Bronchial smooth muscle cell (primary cell): ENCODE data around the gene C16orf86. TPM values are rescaled to one million over a fixed set of nuclear protein-coding genes. Genes with fewer than 3 reads are reported as not detected.

Experiments
- total RNA-seq: library from RNA; depleted of rRNA; stranded (reverse); fragments of >200 nt; gene quantifications from 2 replicates; pipeline ENCODE4 v1.2.1, GENCODE V29; 2014

The C16orf86 gene, protein sequence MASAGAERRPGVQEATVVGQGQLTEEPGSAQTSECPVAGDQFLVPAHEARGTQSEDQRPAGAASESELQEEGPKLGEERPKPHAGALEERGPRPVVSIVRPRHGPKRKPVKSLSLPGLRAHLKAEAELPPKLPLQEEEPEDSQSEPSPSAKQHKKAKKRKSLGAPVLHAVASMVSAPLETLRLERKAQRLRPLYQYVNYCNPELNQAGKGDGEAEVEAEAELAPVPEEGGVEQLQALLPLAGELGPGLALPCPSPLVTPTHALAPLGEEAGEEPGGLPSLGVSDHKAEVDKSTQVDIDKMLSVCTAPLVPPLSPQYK
- total RNA-seq: 3.3 and 3.9 TPM in 2 replicates

DNA sequence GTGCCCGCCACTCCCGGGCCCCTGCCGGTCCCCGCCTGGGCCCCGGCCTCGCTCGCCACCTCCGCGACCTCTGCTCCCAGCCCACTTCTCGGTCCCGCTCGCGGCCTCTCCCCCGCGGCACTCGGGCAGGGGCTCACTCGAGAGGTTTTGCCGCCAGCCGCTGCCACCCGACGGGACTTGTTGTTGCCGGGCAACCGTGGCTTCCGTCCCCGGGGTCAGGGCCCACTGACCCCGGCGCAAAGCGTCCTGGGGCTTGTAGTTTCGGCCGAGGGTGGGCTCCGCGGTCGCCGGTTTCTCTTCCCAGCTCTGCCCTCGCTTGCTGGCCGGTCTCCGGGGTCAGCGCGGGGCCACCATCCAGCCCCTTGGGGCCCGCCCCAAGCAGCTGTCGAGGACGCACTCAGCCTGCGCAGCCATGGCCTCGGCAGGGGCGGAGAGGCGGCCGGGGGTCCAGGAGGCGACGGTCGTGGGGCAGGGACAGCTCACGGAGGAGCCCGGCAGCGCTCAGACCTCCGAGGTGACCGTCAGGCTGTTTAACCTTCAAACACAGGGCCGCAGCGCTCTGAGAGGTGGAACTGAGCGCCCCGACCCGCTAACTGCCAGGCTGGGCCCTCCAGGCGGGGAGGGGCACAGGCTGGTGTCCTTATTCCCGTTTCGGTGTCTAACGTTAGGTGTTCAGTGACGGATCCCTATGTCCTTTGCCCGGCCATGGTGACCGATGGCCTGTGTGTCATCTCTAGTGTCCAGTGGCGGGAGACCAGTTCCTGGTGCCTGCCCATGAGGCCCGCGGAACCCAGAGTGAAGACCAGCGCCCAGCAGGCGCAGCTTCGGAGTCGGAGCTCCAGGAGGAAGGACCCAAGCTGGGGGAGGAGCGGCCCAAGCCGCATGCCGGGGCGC, at the start of gene C16orf86, which contains the start of gene ENKD1:
Gene C16orf86, plus strand, starts transcription at position 256 of the 894 bp plus-strand sequence. Its CDS starts 157 bp downstream, at position 413.
Gene ENKD1, minus strand, starts transcription at position 192 of the 894 bp plus-strand sequence. CDS start 308 bp downstream, outside the sequence.

DNA sequence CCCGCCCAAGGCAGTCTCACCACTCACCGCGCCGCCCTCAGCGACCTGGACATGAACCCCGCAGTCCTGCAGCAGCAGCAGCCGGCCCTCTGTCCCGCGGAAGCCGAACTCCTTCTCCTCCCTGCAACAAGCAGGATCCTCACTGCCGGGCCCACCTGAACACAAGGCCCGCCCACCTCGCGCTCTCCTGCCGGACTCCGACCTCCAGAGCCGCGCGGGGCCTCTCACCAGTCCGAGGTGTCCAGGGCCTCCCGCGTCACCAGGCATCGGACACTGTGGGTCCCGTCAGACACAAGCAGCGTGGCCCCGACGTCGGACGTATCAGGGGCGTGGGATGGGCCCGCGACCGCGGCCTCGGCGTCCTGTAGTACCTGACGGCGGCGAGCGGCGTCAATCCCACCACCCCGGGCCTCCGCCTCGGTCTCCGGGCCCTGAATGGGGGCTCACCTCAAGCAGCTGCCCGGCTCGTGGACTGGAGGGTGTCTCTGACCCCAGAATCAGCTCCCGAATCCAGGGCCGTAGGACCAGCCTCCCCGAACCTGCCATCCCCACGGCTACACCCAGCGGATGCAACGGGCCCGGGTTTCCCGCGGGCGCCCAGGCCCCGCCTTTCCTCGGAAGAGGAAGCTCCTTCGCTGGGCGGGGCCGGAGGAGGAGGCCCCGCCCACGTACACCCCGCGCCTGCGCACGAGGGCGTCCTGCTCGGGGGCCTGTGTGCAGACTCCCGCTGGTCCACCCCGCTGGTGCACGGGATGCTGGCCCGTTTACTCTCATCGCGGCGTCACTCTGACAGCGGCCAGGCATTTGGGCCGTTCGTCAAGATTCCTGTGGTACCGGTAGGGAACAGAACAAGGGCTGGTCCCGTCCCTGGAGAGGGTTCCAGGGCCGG, 6.7 kb upstream of the C16orf86 start, which contains the start of gene ACD:
Gene ACD, minus strand, starts transcription at position 586 of the 889 bp plus-strand sequence. Its CDS starts 40 bp downstream, at position 546.

DNA sequence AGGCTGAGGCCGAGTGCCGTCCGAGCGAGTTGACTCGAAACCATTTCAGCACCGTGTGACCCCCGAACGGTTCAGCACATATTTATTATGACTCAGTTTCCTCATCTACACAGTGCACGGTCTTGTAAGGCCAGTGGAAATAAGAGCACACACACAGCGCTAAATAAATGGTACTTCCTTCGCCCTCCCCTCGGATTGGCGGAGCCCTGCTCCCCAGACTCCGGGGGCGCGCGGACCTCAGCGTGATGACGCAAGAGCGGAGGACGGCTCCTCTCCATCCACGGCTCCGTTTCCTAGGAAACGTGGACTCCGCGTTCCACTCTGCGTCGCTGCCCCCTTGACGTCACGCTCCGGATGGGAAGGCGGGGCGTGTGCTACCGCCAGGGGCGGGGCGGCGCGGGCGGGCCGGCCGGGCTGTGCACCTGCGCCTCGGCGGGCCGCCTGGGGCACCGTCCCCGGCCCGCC, 6.0 kb upstream of the C16orf86 start, which contains the start of gene PARD6A:
Gene PARD6A, plus strand, starts transcription at position 397 of the 465 bp plus-strand sequence. CDS start 79 bp downstream, outside the sequence.

Other genes with a start within 250 kb of the C16orf86 start
- 0.60 TPM in 1 of 2 replicates, not detected in the other for gene HSD11B2, start 235.7 kb upstream of the C16orf86 start, total RNA-seq
- gene ATP6V0D1, start 185.7 kb upstream of the C16orf86 start, total RNA-seq: 105 and 129 TPM in 2 replicates
- not detected in 2 replicates for gene AGRP, start 183.3 kb upstream of the C16orf86 start, total RNA-seq
- gene RIPOR1, start 138.0 kb upstream of the C16orf86 start, total RNA-seq: 21.6 and 35.9 TPM in 2 replicates
- 14.0 and 16.4 TPM in 2 replicates for gene CTCF, start 104.3 kb upstream of the C16orf86 start, total RNA-seq
- 0.09 and 0.32 TPM in 2 replicates for gene CARMIL2, start 21.7 kb upstream of the C16orf86 start, total RNA-seq
- gene ACD, start 6.6 kb upstream of the C16orf86 start, total RNA-seq: 9.9 and 10.6 TPM in 2 replicates
- 0.47 and 0.86 TPM in 2 replicates for gene PARD6A, start 5.9 kb upstream of the C16orf86 start, total RNA-seq
- gene ENKD1, start 64 bp upstream of the C16orf86 start, total RNA-seq: 12.6 and 20.5 TPM in 2 replicates
- 12.9 and 16.7 TPM in 2 replicates for gene GFOD2, start 52.5 kb downstream of the C16orf86 start, total RNA-seq
- gene RANBP10, start 139.7 kb downstream of the C16orf86 start, total RNA-seq: 2.5 and 4.5 TPM in 2 replicates
- gene TSNAXIP1, start 140.1 kb downstream of the C16orf86 start, total RNA-seq: 0.95 and 1.5 TPM in 2 replicates
- gene THAP11, start 175.5 kb downstream of the C16orf86 start, total RNA-seq: 27.1 and 51.8 TPM in 2 replicates
- gene NUTF2, start 180.1 kb downstream of the C16orf86 start, total RNA-seq: 72.5 and 88.2 TPM in 2 replicates
- gene CENPT, start 180.9 kb downstream of the C16orf86 start, total RNA-seq: 21.2 and 22.5 TPM in 2 replicates
- 46.3 and 54.4 TPM in 2 replicates for gene EDC4, start 206.2 kb downstream of the C16orf86 start, total RNA-seq
- 0.16 TPM in 1 of 2 replicates, not detected in the other for gene NRN1L, start 218.1 kb downstream of the C16orf86 start, total RNA-seq
- 13.4 and 21.7 TPM in 2 replicates for gene PSKH1, start 226.4 kb downstream of the C16orf86 start, total RNA-seq